SK-N-SH (cell line): ENCODE measurements around the gene PARP11.

Experiments
- CTCF ChIP-seq: fragments of 200-600 bp; sonication (generic); IDR thresholded peaks from 2 replicates; pipeline ENCODE4 v1.6.1; 2017; ENCODE audit warnings: antibody characterized with exemption, mild to moderate bottlenecking, moderate library complexity
- ELF1 ChIP-seq: IDR thresholded peaks from 2 replicates; pipeline ENCODE4 v1.4.0; 2012
- NRF1 ChIP-seq: IDR thresholded peaks from 2 replicates; pipeline ENCODE4 v1.6.1; 2012; ENCODE audit warnings: low read depth, mild to moderate bottlenecking, low read length
- PBX3 ChIP-seq: IDR thresholded peaks from 2 replicates; pipeline ENCODE4; 2012
- POLR2AphosphoS5 ChIP-seq: IDR thresholded peaks from 2 replicates; pipeline ENCODE4 v1.6.1; 2012; ENCODE audit warnings: low read depth, low read length

- TF ChIP-seq ELF1 (no peak), PBX3 (no peak), NRF1 (no peak), POLR2AphosphoS5 (no peak), CTCF (no peak)
Measured at GRCh38 chr12:3884671-3885070, 11.5 kb upstream of the PARP11 start.
